Mesenteric fat pad (tissue), 1 donor: ENCODE measurements around the gene TMEM163. TPM values are rescaled to one million over a fixed set of nuclear protein-coding genes. Genes with fewer than 3 reads are reported as not detected.

ENCODE experiments used
- DNase-seq: peaks from one replicate; pipeline ENCODE4 v3.0.0-alpha.2; 2020; ENCODE audit warnings: low spot score
- total RNA-seq: library from RNA; stranded (reverse); fragmentation: NEBNext Ultra II Directional; extraction: Animal tissue kit (Norgen Biotek cat#: 25700); gene quantifications from one replicate; pipeline ENCODE4 v1.2.1, GENCODE V29; 2021
- donor health status: DM: yes; HTN: yes; CAD: no.

The TMEM163 gene
- total RNA-seq, 1 donor from 2014 or later, result 1.9 TPM

DNA sequence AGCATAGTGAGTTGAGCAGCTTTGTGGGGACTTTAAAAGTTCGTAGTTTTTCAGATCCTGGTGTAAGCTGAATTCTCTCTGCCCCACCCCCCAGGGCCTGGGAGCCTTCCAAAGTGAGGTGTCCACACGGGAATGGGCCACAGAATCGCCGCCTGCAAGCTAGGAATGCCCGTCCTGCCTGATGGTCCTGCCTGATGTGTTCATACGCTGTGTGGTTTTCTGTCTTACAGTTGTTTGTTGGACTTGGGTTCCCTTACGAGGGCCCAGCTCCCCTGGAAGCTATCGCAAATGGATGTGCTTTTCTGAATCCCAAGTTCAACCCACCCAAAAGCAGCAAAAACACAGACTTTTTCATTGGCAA lies 306.2 kb downstream of the TMEM163 start:
- no peak for DNase-seq

DNA sequence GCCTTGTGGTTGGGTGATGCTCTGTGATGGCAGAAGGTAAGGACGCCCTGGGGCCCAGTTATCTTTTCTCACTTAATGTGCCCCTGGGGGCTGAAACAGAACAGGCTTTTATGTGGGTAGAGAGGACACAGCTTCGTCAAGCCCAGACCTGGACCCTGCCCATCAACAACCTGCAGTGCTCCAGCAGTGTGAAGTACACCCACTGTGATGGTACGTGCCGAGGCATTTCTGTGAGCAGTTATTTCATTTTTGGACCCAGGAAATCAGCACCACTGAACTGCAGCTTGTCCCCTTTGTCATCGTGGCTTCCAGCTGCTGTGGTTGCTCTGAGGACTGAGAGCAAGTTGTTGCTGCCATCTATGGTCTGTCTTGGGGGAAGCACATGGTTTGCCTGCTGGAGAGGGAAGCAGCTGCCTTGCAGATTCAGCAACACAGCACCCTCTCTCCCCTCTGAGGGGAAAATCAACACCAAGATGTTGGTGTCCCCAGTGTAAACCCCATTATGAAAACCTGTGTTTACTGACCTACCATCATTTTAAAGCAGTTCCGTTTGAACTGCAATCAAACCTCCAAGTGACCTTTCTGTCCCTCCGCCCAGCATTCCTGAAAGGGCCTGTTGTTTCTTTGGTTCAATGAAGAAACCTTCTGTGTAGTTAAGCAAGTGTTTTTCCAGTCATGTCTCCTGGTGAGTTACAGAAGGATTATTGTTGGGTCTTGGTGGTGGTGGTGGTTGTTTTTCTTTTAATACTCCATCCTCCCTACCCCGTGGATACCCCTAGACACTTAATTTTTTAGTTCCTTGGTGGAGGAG lies 306.8 kb downstream of the TMEM163 start:
- DNase-seq, result no peak

DNA sequence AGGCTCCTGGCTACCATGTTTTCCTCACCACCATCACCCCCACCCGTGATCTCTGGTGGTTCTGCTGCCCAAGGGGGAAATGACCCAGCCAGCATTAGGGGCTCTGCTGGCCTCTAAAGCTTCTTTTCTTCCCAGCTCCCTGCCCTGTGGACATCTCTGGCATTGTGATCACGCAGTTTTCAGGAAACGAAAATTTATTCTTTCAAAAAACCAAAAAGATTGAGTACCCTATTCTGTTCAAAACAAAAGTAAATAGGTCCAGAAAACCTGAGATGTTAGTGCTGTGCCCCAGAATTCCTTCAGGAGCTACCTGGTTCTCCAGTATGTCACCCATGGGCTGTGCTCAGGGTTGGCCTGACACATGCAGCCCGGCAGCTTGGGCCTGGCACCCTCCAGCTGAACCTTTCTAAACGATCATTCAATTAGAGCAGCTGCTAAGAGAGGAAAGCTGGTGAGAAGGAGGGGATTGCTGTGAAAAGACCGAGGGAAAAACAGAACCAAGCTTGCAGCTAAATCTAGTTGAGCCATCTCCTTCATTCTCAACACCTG lies 307.4 kb downstream of the TMEM163 start:
- DNase-seq, result no peak

DNA sequence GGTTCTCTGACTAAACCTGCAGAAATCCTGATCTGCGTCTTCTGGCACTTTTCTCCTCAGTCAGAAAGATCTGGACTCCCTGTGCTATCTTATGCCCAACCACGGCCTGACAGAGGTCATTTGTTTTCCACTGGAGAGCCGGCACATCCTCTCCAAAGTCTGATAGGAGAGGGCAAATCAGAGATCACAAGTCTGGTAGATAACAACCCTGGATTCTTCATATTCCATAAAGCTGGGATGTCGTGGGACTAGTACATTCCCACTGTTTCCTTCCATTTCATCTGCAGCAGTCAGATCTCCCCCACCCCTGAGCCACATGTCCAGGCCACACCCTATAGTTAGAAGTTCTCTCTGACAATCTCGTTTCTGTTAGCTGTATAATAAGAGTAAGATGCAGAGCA lies 308.0 kb downstream of the TMEM163 start:
- DNase-seq, result no peak

DNA sequence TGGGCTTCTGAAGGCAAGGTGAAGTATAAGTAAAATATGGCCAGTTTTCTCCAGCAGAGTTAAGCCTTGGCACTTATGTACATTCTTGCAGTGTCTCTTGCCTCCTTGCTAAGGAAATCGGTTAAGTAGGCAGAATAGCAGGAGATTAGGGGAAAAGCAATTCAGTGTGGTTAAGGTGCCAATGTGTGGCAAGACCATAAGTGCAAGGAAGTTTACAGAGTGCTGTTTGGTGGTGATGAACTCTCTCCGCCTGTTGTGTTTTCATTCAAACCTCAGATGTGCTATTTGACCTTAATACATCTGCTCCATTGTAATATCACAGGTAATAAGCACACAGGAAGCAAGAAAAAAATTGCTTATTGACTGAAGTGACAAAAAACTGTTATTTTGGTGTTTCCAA lies 308.8 kb downstream of the TMEM163 start:
- DNase-seq, result no peak

DNA sequence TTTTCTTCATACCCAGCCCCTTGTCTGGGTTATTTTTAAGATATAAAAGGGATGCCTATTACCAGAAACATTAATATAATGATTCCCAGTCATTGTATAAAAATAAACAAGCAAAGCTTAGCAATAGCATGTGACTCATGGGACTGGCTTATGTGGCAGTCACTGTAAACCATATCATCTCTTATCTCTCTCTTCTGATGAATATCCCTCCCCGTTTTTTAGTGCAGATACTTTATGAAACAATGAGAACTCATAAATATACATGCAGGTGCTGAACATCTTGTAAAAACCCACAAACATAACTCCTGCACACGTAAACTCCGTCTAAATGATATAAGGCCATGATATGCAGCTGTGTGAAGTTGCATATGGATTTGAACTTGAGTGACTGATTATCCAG lies 310.0 kb downstream of the TMEM163 start:
- no peak for DNase-seq

DNA sequence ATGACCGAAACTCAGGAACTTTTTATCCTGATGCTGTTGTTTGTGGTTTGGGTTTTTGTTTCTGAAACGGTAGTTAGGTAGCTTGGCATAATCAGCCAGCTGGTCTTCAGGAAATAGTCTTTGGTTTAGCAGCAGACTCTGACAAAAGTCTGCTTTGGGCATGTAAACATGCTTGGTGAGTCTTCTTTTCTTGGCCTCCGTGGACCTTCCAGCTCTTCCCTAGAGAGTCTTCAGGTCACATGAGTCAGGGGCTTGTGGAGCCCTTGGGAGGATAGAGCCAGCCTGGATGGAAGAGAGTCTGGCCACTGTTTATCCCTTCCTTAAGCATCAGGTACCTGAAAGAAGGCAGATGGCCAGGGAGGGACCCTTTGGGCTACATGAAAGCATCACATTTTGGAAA lies 310.4 kb downstream of the TMEM163 start:
- DNase-seq, result no peak

DNA sequence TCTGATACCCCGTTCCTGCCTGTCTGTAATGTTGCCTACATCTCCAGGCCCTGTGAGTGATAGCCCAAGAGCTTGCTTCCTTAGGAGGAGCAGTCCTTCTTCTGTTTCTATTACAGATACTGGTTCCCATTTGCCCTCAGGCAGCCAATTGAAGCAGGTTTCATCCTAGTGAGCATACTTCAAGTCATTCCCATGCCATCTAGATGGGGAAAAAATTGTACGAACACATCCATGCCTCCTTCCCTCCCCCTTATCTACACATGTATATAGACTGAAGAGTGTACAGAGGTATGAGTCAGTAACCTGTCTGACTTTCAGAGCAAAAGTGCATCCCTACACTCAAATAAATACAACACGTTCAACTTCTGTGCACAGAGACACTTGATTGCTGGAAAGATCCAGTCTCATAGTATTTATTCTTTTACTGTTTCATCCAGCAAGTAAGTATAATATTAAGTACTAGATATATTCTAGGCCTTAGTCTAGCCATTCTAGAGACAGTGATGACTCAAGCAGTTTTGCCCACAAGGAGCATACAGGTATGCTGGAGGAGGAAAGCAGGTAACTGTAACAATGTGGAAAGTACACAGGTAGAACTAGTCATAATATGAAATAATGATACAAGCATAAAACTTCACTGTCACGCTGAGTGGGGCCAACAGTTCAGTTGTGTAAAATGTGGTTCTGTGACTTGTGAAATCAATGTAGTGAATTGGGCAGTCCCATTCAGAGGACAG lies 311.5 kb downstream of the TMEM163 start:
- no peak for DNase-seq

DNA sequence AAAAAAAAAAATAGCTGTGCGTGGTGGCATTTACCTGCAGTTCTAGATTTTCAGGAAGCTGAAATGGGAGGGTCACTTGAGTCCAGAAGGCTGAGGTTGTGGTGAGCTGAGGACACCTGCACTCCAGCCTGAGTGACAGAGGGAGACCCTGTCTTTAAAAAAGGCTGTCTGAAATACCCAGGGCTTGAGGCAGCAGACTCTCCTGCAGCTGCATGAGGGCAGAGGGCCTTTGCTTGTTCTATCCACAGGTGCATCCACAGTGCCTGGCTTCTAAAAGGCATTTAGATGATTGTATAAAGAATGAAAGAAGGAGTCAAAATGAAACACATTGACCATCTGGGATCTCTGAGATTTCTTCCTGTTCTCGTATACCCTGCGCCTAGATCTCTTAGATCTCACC lies 312.1 kb downstream of the TMEM163 start:
- no peak for DNase-seq

DNA sequence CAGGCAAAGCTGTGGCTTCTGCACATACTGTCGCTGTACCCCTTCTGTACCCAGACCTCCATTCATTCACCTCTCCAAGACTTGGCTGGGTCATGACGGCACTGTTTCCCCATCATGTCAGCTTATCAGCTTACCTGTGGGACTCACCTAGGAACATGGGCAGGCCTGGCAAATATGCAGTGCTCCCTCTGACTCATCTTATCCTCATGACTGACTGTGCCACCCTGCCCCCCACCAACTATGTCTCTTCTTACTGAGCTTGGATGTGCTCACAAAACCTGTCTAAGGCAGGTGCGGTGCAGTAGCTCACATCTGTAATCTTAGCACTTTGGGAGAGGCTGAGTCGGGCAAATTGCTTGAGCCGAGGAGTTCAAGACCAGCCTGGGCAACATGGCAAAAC lies 312.5 kb downstream of the TMEM163 start:
- no peak for DNase-seq

Other genes with a start within 250 kb of the TMEM163 start
- not detected for gene ACMSD, start 119.6 kb upstream of the TMEM163 start, total RNA-seq
- gene CCNT2, start 199.8 kb upstream of the TMEM163 start, total RNA-seq, result 29.5 TPM